H9 (cell line): ENCODE results near the gene IL33. TPM values are rescaled to one million over a fixed set of nuclear protein-coding genes. Genes with fewer than 3 reads are reported as not detected.

Source experiments
- DNase-seq: peaks from one replicate; pipeline ENCODE4 v3.0.0-alpha.2; 2017
- H2AFZ ChIP-seq: one replicate; pipeline ENCODE4 v1.6.1; 2013; ENCODE audit warnings: mild to moderate bottlenecking, low read length, control low read depth, moderate library complexity
- H2AK5ac ChIP-seq: 2 replicates; pipeline ENCODE4 v1.6.1; 2013; ENCODE audit warnings: low read length, control low read depth, mixed read lengths; ENCODE audit not compliant: insufficient read length
- H2BK120ac ChIP-seq: one replicate; pipeline ENCODE4 v1.6.1; 2013; ENCODE audit warnings: low read depth, mild to moderate bottlenecking, low read length, control low read depth, inconsistent platforms; ENCODE audit not compliant: poor library complexity, severe bottlenecking
- H2BK12ac ChIP-seq: 2 replicates; pipeline ENCODE4 v1.6.1; 2013; ENCODE audit warnings: low read length, control low read depth, mixed read lengths, low read depth; ENCODE audit not compliant: insufficient read length
- H2BK15ac ChIP-seq: 2 replicates; pipeline ENCODE4 v1.6.1; 2013; ENCODE audit warnings: low read depth, low read length, control low read depth
- H2BK20ac ChIP-seq: one replicate; pipeline ENCODE4 v1.6.1; 2013; ENCODE audit warnings: low read depth, mild to moderate bottlenecking, low read length, control low read depth, inconsistent platforms; ENCODE audit not compliant: poor library complexity, severe bottlenecking
- H2BK5ac ChIP-seq: 2 replicates; pipeline ENCODE4 v1.6.1; 2013; ENCODE audit warnings: low read length, control low read depth, mixed read lengths; ENCODE audit not compliant: insufficient read length
- H3K14ac ChIP-seq: 2 replicates; pipeline ENCODE4 v1.6.1; 2013; ENCODE audit warnings: low read length, control low read depth; ENCODE audit not compliant: insufficient read depth
- H3K18ac ChIP-seq: 2 replicates; pipeline ENCODE4 v1.6.1; 2013; ENCODE audit warnings: low read depth, mild to moderate bottlenecking, mixed read lengths, low read length, control low read depth; ENCODE audit not compliant: insufficient read length
- H3K23ac ChIP-seq: 2 replicates; pipeline ENCODE4 v1.6.1; 2013; ENCODE audit warnings: low read length, control low read depth, mixed read lengths, low read depth; ENCODE audit not compliant: insufficient read length
- H3K23me2 ChIP-seq: 2 replicates; pipeline ENCODE4 v1.6.1; 2013; ENCODE audit warnings: low read depth, mild to moderate bottlenecking, mixed read lengths, low read length, control low read depth; ENCODE audit not compliant: insufficient read length, poor library complexity, severe bottlenecking
- H3K27ac ChIP-seq: 2 replicates; pipeline ENCODE4 v1.5.1; 2013; ENCODE audit warnings: low read length, control low read depth, mixed read lengths, low read depth; ENCODE audit not compliant: insufficient read length
- H3K27me3 ChIP-seq: 2 replicates; pipeline ENCODE4 v1.6.1; 2013; ENCODE audit warnings: low read length, control low read depth, inconsistent platforms; ENCODE audit not compliant: insufficient read depth
- H3K4ac ChIP-seq: 2 replicates; pipeline ENCODE4 v1.6.1; 2013; ENCODE audit warnings: low read depth, mild to moderate bottlenecking, control low read depth, inconsistent platforms, low read length, moderate library complexity
- H3K4me1 ChIP-seq: 2 replicates; pipeline ENCODE4 v1.6.1; 2013; ENCODE audit warnings: low read length, control low read depth, inconsistent platforms; ENCODE audit not compliant: insufficient read depth
- H3K4me2 ChIP-seq: 2 replicates; pipeline ENCODE4 v1.6.1; 2013; ENCODE audit warnings: low read length, control low read depth, mixed read lengths; ENCODE audit not compliant: insufficient read length, insufficient read depth
- H3K56ac ChIP-seq: 2 replicates; pipeline ENCODE4 v1.6.1; 2013; ENCODE audit warnings: low read depth, mild to moderate bottlenecking, mixed read lengths, low read length, control low read depth; ENCODE audit not compliant: insufficient read length
- H3K79me1 ChIP-seq: 2 replicates; pipeline ENCODE4 v1.6.1; 2013; ENCODE audit warnings: low read depth, mild to moderate bottlenecking, moderate library complexity, low read length, control low read depth, inconsistent platforms; ENCODE audit not compliant: insufficient read depth, poor library complexity, severe bottlenecking
- H3K79me2 ChIP-seq: 2 replicates; pipeline ENCODE4 v1.6.1; 2013; ENCODE audit warnings: low read length, control low read depth, inconsistent platforms; ENCODE audit not compliant: insufficient read depth
- H3K9ac ChIP-seq: 2 replicates; pipeline ENCODE4 v1.6.1; 2013; ENCODE audit warnings: low read length, control low read depth, mixed read lengths; ENCODE audit not compliant: insufficient read length; ENCODE audit errors: extremely low read depth
- H3K9me3 ChIP-seq: one replicate; pipeline ENCODE4 v1.6.1; 2013; ENCODE audit warnings: low read depth, low read length, inconsistent platforms; ENCODE audit not compliant: control insufficient read depth
- H3T11ph ChIP-seq: one replicate; pipeline ENCODE4 v1.6.1; 2013; ENCODE audit warnings: mild to moderate bottlenecking, low read length, control low read depth, inconsistent platforms
- H4K20me1 ChIP-seq: one replicate; pipeline ENCODE4 v1.6.1; 2013; ENCODE audit not compliant: control insufficient read depth, insufficient read length, insufficient read depth
- H4K5ac ChIP-seq: 2 replicates; pipeline ENCODE4 v1.6.1; 2013; ENCODE audit warnings: low read depth, mild to moderate bottlenecking, mixed read lengths, low read length, control low read depth; ENCODE audit not compliant: insufficient read length
- H4K8ac ChIP-seq: replicated peaks from 2 replicates; pipeline ENCODE4 v1.6.1; 2013; ENCODE audit warnings: low read length, control low read depth, mixed read lengths, low read depth; ENCODE audit not compliant: insufficient read length
- H4K91ac ChIP-seq: 2 replicates; pipeline ENCODE4 v1.6.1; 2013; ENCODE audit warnings: low read depth, mild to moderate bottlenecking, moderate library complexity, mixed read lengths, low read length, control low read depth; ENCODE audit not compliant: insufficient read length
- H3K27ac Mint-ChIP-seq, 3 experiments: 2 replicates in 2 of 3; 3 replicates in 1 of 3; pipeline ENCODE4 v1.8.0; 2020 to 2021; ENCODE audit warnings: mixed read lengths in 3 of 3, mild to moderate bottlenecking in 1 of 3, moderate library complexity in 1 of 3
- H3K27me3 Mint-ChIP-seq: 2 replicates; pipeline ENCODE4 v1.8.0; 2021; ENCODE audit warnings: low read depth, mild to moderate bottlenecking, moderate library complexity, mixed read lengths
- H3K36me3 Mint-ChIP-seq, 3 experiments: 2 replicates in 2 of 3; 3 replicates in 1 of 3; pipeline ENCODE4 v1.8.0; 2020 to 2021; ENCODE audit warnings: low read depth in 3 of 3, mixed read lengths in 3 of 3; ENCODE audit not compliant: insufficient read depth in 1 of 3
- H3K4me1 Mint-ChIP-seq, 2 experiments: 2 replicates each; pipeline ENCODE4 v1.8.0; 2020; ENCODE audit warnings: mixed read lengths in 2 of 2
- H3K4me3 Mint-ChIP-seq, 2 experiments: 2 replicates in 1 of 2; 3 replicates in 1 of 2; pipeline ENCODE4 v1.8.0; 2020 to 2021; ENCODE audit warnings: mild to moderate bottlenecking in 2 of 2, mixed read lengths in 2 of 2, moderate library complexity in 1 of 2
- H3K9me3 Mint-ChIP-seq, 2 experiments: 2 replicates in 1 of 2; 3 replicates in 1 of 2; pipeline ENCODE4 v1.8.0; 2020; ENCODE audit warnings: mild to moderate bottlenecking in 2 of 2, mixed read lengths in 2 of 2, moderate library complexity in 1 of 2
- total RNA-seq: library from RNA; stranded (reverse); gene quantifications from 2 replicates; pipeline ENCODE4 v1.2.1, GENCODE V29; 2021
- TF ChIP-seq, protein P1 (sequence below): fragments of 200-600 bp; sonication (generic); conservative IDR thresholded peaks from 3 replicates; pipeline ENCODE4 v1.8.0; 2021; ENCODE audit warnings: antibody characterized with exemption, mild to moderate bottlenecking

Gene IL33
- total RNA-seq, 1 experiment from 2014 or later: not detected

DNA sequence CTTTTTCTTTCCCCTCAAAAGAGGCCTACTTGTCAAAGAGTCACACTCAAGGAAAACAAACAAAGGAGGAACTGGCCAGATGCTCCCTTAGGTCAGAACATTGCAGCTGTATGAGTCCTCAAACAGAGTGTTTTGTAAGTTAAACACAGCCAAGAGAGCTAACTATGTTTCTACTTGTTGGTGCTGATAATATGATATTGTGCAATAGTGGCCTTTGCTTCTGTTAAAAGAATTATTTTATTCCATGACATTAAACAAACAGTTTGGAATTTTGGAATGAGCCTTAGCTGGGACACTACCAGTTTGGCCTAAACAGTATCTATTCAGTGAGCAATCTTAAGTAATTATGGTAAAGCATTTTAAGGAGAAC is 56.6 kb downstream of the IL33 start:
- H2AFZ ChIP-seq: no peak overlapping the region
- H3K23me2 ChIP-seq: no peaks in the 10 kb centered on the region
- H3K9me3 ChIP-seq: no peaks in the 10 kb centered on the region
- DNase-seq: no peak
- no peak overlapping the region for H4K91ac ChIP-seq
- Mint-ChIP-seq H3K4me3 (no peak overlapping the region), H3K4me1 (no peaks in the 10 kb centered on the region), H3K36me3 (no peaks in the 10 kb centered on the region), H3K27me3 (peaks cover 1% of the 10 kb centered on the region; the same call in 1 of the 2 replicates), H3K9me3 (no peaks in the 10 kb centered on the region), H3K27ac (no peak overlapping the region)
- TF ChIP-seq, protein P1, sequence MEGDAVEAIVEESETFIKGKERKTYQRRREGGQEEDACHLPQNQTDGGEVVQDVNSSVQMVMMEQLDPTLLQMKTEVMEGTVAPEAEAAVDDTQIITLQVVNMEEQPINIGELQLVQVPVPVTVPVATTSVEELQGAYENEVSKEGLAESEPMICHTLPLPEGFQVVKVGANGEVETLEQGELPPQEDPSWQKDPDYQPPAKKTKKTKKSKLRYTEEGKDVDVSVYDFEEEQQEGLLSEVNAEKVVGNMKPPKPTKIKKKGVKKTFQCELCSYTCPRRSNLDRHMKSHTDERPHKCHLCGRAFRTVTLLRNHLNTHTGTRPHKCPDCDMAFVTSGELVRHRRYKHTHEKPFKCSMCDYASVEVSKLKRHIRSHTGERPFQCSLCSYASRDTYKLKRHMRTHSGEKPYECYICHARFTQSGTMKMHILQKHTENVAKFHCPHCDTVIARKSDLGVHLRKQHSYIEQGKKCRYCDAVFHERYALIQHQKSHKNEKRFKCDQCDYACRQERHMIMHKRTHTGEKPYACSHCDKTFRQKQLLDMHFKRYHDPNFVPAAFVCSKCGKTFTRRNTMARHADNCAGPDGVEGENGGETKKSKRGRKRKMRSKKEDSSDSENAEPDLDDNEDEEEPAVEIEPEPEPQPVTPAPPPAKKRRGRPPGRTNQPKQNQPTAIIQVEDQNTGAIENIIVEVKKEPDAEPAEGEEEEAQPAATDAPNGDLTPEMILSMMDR: no peak
- no peak overlapping the region for H3T11ph ChIP-seq
- no peak overlapping the region for H2BK12ac ChIP-seq
- H3K4me1 ChIP-seq: no peaks in the 10 kb centered on the region
- no peak overlapping the region for H2BK120ac ChIP-seq
- no peaks in the 10 kb centered on the region for H4K20me1 ChIP-seq
- no peak overlapping the region for H3K4me2 ChIP-seq
- no peak overlapping the region for H3K56ac ChIP-seq
- H2BK20ac ChIP-seq: no peak overlapping the region
- no peak overlapping the region for H2AK5ac ChIP-seq
- H3K27me3 ChIP-seq: no peaks in the 10 kb centered on the region
- no peak overlapping the region for H4K5ac ChIP-seq
- H3K23ac ChIP-seq: no peak overlapping the region
- H2BK5ac ChIP-seq: no peak overlapping the region
- H3K14ac ChIP-seq: no peak overlapping the region
- no peaks in the 10 kb centered on the region for H3K79me2 ChIP-seq
- H3K4ac ChIP-seq: no peak overlapping the region
- no peak overlapping the region for H3K27ac ChIP-seq
- H3K79me1 ChIP-seq: no peaks in the 10 kb centered on the region
- no peak overlapping the region for H3K18ac ChIP-seq
- H2BK15ac ChIP-seq: no peak overlapping the region
- H4K8ac ChIP-seq: no peak overlapping the region
- H3K9ac ChIP-seq: no peak overlapping the region
